ENCODE results near the gene ZCCHC24. TPM values are rescaled to one million over a fixed set of nuclear protein-coding genes. Genes with fewer than 3 reads are reported as not detected.

The ZCCHC24 gene
- total and polyA plus RNA-seq, 3 donors from 2014 or later, result 27.7 to 38.6 (median 31.3) TPM

DNA sequence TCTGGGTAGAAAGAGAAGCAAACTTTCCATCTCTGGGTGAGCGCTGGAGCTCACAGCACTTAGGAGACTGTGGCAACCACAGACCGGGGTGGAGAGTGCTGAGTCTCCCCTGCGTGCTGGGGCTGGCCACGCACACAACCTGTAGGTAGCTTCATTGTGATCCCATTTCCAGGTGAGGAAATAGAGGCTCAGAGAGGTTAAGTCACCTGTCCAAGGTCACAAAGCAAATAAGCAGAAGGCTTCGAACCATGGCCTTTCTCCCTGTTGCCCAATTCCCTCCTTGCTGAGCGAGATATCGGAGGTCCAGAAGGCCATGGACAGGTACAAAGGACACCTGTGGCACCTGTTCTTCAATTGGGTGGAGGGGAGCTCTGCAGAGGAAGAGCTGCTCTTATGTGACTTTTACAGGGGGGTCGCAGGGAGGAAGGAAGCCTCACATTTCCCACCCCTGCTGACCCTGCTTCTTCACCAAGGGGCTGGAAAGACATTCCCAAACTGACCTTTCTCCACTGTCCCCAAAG, 39.4 kb downstream of the ZCCHC24 start:
- H3K27ac ChIP-seq, result peak overlapping the region; percentile 43 to 48
- DNase-seq, result no peak
- no peak for TF ChIP-seq POLR2A (IDR thresholded peaks at IDR 0.05)
- TF ChIP-seq, protein P1, sequence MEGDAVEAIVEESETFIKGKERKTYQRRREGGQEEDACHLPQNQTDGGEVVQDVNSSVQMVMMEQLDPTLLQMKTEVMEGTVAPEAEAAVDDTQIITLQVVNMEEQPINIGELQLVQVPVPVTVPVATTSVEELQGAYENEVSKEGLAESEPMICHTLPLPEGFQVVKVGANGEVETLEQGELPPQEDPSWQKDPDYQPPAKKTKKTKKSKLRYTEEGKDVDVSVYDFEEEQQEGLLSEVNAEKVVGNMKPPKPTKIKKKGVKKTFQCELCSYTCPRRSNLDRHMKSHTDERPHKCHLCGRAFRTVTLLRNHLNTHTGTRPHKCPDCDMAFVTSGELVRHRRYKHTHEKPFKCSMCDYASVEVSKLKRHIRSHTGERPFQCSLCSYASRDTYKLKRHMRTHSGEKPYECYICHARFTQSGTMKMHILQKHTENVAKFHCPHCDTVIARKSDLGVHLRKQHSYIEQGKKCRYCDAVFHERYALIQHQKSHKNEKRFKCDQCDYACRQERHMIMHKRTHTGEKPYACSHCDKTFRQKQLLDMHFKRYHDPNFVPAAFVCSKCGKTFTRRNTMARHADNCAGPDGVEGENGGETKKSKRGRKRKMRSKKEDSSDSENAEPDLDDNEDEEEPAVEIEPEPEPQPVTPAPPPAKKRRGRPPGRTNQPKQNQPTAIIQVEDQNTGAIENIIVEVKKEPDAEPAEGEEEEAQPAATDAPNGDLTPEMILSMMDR (IDR thresholded peaks at IDR 0.05), result no peak
- H3K4me1 ChIP-seq, result no peaks in the 10 kb centered on the region
- no peaks in the 10 kb centered on the region for H3K27me3 ChIP-seq
- no peak overlapping the region for H3K4me3 ChIP-seq
- no peaks in the 10 kb centered on the region for H3K9me3 ChIP-seq
- 77 to 92% methylated on average over 5 to 8 of the region's 8 CpGs for WGBS, 2 donors
- intact Hi-C loops (cut with DNase I; ENCODE audit: low total_unique reads), result loop anchor here (10.0 kb wide), 1 partner anchor 59 kb away; no protein-coding TSS in a partner anchor
- H3K36me3 ChIP-seq (ENCODE audit: low read depth, missing control alignments), result no peaks in the 10 kb centered on the region

DNA sequence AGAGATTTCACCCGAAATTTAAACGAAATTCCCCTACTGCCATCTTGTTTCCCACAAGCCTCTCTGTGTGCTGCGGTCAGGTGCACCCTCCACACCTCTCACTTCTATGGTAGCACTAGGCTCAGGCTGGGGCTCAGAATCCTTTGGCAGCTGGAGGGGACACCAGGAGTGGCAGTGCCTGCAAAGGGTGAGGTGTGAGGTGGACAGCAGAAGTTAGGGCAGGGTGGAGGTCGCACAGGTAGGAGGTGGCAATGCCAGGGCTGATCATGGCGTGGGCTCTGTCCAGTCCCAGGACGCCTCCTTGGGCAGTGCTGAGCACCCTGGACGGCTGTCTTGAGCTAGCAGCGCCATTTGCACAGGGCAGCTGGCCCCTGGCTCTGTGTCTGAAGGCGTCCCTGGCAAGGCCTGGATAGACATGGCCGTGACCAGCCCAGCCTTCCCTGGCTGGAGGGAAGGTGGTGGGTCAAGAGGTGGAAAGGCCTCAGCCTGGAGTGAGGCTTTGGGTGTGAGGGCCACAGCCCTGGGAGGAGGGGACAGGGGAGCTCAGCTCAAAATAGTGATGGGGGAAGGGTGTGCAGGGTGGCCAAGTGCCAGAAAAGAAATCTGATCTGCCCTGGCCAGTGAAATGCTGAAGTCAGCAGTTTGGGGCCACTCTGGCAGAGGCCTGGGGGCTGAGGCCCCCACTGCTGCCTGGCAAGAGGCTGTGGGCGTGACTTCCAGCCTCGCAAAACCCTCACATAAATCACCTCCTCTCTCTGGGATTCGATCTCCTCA, 40.0 kb downstream of the ZCCHC24 start:
- no peaks in the 10 kb centered on the region for H3K9me3 ChIP-seq
- DNase-seq, result no peak
- peak overlapping the region; percentile 43 to 48 for H3K27ac ChIP-seq
- H3K36me3 ChIP-seq (ENCODE audit: low read depth, missing control alignments), result no peaks in the 10 kb centered on the region
- no peaks in the 10 kb centered on the region for H3K27me3 ChIP-seq
- 62 to 76% methylated on average over 12 to 13 of the region's 13 CpGs for WGBS, 2 donors
- intact Hi-C loops (cut with DNase I; ENCODE audit: low total_unique reads), result loop anchor here (10.0 kb wide), 1 partner anchor 59 kb away; no protein-coding TSS in a partner anchor
- no peak overlapping the region for H3K4me3 ChIP-seq
- H3K4me1 ChIP-seq, result no peaks in the 10 kb centered on the region
- no peak for TF ChIP-seq POLR2A (IDR thresholded peaks at IDR 0.05)
- TF ChIP-seq, protein P1 (IDR thresholded peaks at IDR 0.05), result no peak

DNA sequence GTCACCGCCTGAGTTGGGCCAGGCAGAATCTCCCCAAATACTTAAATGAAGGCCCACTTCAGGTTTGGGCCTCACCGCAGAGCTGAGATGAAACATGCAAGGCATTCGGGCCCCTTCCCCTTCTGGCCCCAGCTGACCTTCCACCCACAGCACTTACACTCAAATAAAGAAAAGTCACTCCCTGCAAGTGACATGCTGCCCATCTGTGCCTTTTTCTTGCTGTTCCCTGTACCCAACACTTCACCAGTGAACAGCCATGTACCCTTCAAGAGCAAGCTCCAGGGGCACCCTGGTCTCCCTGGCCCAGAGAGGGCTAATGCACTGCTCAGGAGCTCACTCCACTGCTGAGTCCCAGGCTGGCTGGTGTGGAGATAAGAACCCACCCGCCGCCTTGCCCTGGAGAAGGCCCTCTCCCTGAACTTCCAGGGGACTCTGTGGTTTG, 40.7 kb downstream of the ZCCHC24 start:
- no peak for DNase-seq
- Histone ChIP-seq H3K36me3 (ENCODE audit: low read depth, missing control alignments) (no peaks in the 10 kb centered on the region), H3K27me3 (no peaks in the 10 kb centered on the region), H3K27ac (peak overlapping the region in 1 of 2 donors; percentile 43), H3K9me3 (no peaks in the 10 kb centered on the region), H3K4me3 (no peak overlapping the region), H3K4me1 (no peaks in the 10 kb centered on the region)
- WGBS, 2 donors, result 60 to 67% methylated on average over 3 to 5 of the region's 5 CpGs
- intact Hi-C loops (cut with DNase I; ENCODE audit: low total_unique reads), result loop anchor here (10.0 kb wide), 1 partner anchor 60 kb away; no protein-coding TSS in a partner anchor
- TF ChIP-seq, protein P1 (IDR thresholded peaks at IDR 0.05), result no peak
- no peak for TF ChIP-seq POLR2A (IDR thresholded peaks at IDR 0.05)

DNA sequence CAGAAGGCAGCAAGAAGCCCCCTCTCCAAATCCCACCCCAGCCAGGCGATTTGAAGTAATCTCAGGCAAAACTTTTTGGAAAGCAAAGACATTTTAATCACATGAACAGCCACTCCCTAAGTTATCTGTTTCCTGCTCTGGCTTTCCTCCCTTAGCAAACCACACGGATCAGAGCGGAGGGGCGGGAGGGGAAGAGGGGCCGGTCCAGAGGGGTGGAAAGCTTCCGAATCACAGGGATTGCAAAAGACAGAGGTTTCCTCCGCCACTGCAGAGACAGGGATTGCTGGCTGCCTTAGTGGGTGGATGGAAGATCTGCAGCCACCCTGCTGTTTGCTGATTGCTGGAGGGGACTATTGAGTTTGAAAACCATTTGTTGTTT, 41.2 kb downstream of the ZCCHC24 start:
- TF ChIP-seq, protein P1 (IDR thresholded peaks at IDR 0.05), result no peak
- no peak for TF ChIP-seq POLR2A (IDR thresholded peaks at IDR 0.05)
- Histone ChIP-seq H3K27ac (peak overlapping the region; percentile 72 to 89), H3K9me3 (no peaks in the 10 kb centered on the region), H3K27me3 (no peaks in the 10 kb centered on the region), H3K36me3 (ENCODE audit: low read depth, missing control alignments) (no peaks in the 10 kb centered on the region), H3K4me3 (no peak overlapping the region), H3K4me1 (no peaks in the 10 kb centered on the region)
- intact Hi-C loops (cut with DNase I; ENCODE audit: low total_unique reads), result loop anchor here (10.0 kb wide), 1 partner anchor 61 kb away; no protein-coding TSS in a partner anchor
- DNase-seq, result peak; percentile 69
- 28 to 48% methylated on average over 7 of the region's 7 CpGs for WGBS, 2 donors

Measured in testis (tissue), 3 donors.